H1 (cell line): Measurements from ENCODE around the gene SV2B. TPM values are rescaled to one million over a fixed set of nuclear protein-coding genes. Genes with fewer than 3 reads are reported as not detected.

Experiments
- CTCF ChIA-PET: fragments of 300-600 bp; sonication (Branson Sonifier 250); formaldehyde crosslinking; loops from one replicate; lab custom pipeline; 2021; ENCODE audit not compliant: partially characterized antibody; lab: Charles Lee
- POLR2A ChIA-PET: fragments of 300-600 bp; sonication (Branson Sonifier 250); formaldehyde crosslinking; loops from one replicate; lab custom pipeline; 2021; ENCODE audit warnings: inconsistent platforms; ENCODE audit not compliant: partially characterized antibody; lab: Charles Lee
- DNase-seq, 2 experiments: peaks; one replicate each; pipeline versions ENCODE4 v3.0.0 to v3.0.0-alpha.2; 2010 to 2022; ENCODE audit warnings: low spot score in 2 of 2, low read depth in 1 of 2, mixed read lengths in 1 of 2
- FAIRE-seq: peaks from 2 replicates; lab custom pipeline; 2011; peaks lifted over from hg19 to GRCh38; lab: Jason Lieb, UNC
- H2AFZ ChIP-seq: 2 replicates; pipeline ENCODE4 v1.8.1; 2012; ENCODE audit warnings: low read length, inconsistent platforms
- H2AK5ac ChIP-seq: 2 replicates; pipeline ENCODE4 v1.6.1; 2013; ENCODE audit warnings: low read depth, low read length
- H2BK120ac ChIP-seq: replicated peaks from 2 replicates; pipeline ENCODE3; 2013; ENCODE audit warnings: low read depth, low read length, inconsistent platforms
- H2BK12ac ChIP-seq: 2 replicates; pipeline ENCODE4 v1.6.1; 2013; ENCODE audit warnings: low read depth, low read length
- H2BK15ac ChIP-seq: 2 replicates; pipeline ENCODE4 v1.6.1; 2013; ENCODE audit warnings: low read length
- H2BK20ac ChIP-seq: 2 replicates; pipeline ENCODE4 v1.6.1; 2013; ENCODE audit warnings: low read length
- H2BK5ac ChIP-seq: 2 replicates; pipeline ENCODE4 v1.6.1; 2013; ENCODE audit warnings: low read depth, low read length
- H3K14ac ChIP-seq: 2 replicates; pipeline ENCODE4 v1.6.1; 2013; ENCODE audit warnings: inconsistent platforms; ENCODE audit not compliant: insufficient read length
- H3K18ac ChIP-seq: 2 replicates; pipeline ENCODE4 v1.6.1; 2013; ENCODE audit warnings: low read length; ENCODE audit errors: extremely low read depth
- H3K23ac ChIP-seq: 2 replicates; pipeline ENCODE4 v1.6.1; 2013; ENCODE audit warnings: inconsistent platforms; ENCODE audit not compliant: insufficient read length
- H3K23me2 ChIP-seq: 2 replicates; pipeline ENCODE4 v1.6.1; 2013; ENCODE audit warnings: low read depth, low read length
- H3K27ac ChIP-seq: 2 replicates; pipeline ENCODE4 v1.6.1; 2011; ENCODE audit warnings: low read depth, low read length, inconsistent platforms
- H3K27me3 ChIP-seq, 4 experiments: replicated peaks in 1 of 4; 1 replicate in 1 of 4; 2 replicates in 3 of 4; pipeline versions ENCODE4 v1.6.1 to v1.8.1; 2011 to 2013; ENCODE audit warnings: low read length in 3 of 4, mild to moderate bottlenecking in 3 of 4, inconsistent platforms in 2 of 4, mixed read lengths in 2 of 4, moderate library complexity in 1 of 4; ENCODE audit not compliant: control insufficient read depth in 3 of 4, insufficient read depth in 3 of 4; ENCODE audit errors: extremely low read depth in 1 of 4
- H3K36me3 ChIP-seq, 4 experiments: 2 replicates each; pipeline versions ENCODE4 v1.6.1 to v1.8.1; 2011 to 2013; ENCODE audit warnings: mild to moderate bottlenecking in 4 of 4, low read length in 3 of 4, moderate library complexity in 2 of 4, control low read depth in 1 of 4, inconsistent platforms in 1 of 4; ENCODE audit not compliant: insufficient read depth in 4 of 4, control insufficient read depth in 2 of 4
- H3K4ac ChIP-seq: replicated peaks from 2 replicates; pipeline ENCODE3; 2013; ENCODE audit warnings: low read length, low read depth, mixed read lengths, inconsistent platforms; ENCODE audit not compliant: insufficient read length
- H3K4me1 ChIP-seq, 4 experiments: replicated peaks in 1 of 4; 1 replicate in 1 of 4; 2 replicates in 3 of 4; pipeline versions ENCODE4 v1.6.1 to v1.8.1; 2011 to 2013; ENCODE audit warnings: low read length in 3 of 4, inconsistent platforms in 2 of 4, mixed read lengths in 1 of 4; ENCODE audit not compliant: insufficient read depth in 4 of 4, control insufficient read depth in 3 of 4
- H3K4me2 ChIP-seq, 2 experiments: 2 replicates each; pipeline versions ENCODE4 v1.6.1 to v1.8.1; 2011 to 2013; ENCODE audit warnings: low read depth in 2 of 2, low read length in 2 of 2, control low read depth in 1 of 2, inconsistent platforms in 1 of 2, mild to moderate bottlenecking in 1 of 2; ENCODE audit not compliant: insufficient read depth in 1 of 2
- H3K4me3 ChIP-seq, 4 experiments: fragments of 200-600, 300-600 bp in 1 of 4; sonication (generic), shearing (Covaris generic), sonication (Bioruptor Twin) in 1 of 4; 2 replicates each; pipeline versions ENCODE4 v1.5.1 to v1.8.1; 2011 to 2016; ENCODE audit warnings: low read length in 4 of 4, low read depth in 3 of 4, control low read depth in 2 of 4, inconsistent platforms in 2 of 4, mild to moderate bottlenecking in 2 of 4, mixed read lengths in 1 of 4, moderate library complexity in 1 of 4; ENCODE audit not compliant: insufficient read depth in 2 of 4; ENCODE audit errors: extremely low read depth in 1 of 4
- H3K56ac ChIP-seq: replicated peaks from 2 replicates; pipeline ENCODE3; 2013; ENCODE audit warnings: low read depth, mild to moderate bottlenecking, mixed read lengths, low read length, inconsistent platforms; ENCODE audit not compliant: insufficient read length
- H3K79me1 ChIP-seq: 2 replicates; pipeline ENCODE4 v1.6.1; 2013; ENCODE audit warnings: low read depth, low read length, control low read depth
- H3K79me2 ChIP-seq, 2 experiments: 2 replicates each; pipeline versions ENCODE4 v1.6.1 to v1.8.1; 2012 to 2013; ENCODE audit warnings: low read length in 2 of 2, mild to moderate bottlenecking in 2 of 2, inconsistent platforms in 1 of 2; ENCODE audit not compliant: insufficient read depth in 2 of 2, control insufficient read depth in 1 of 2
- H3K9ac ChIP-seq, 4 experiments: replicated peaks in 1 of 4; 1 replicate in 1 of 4; 2 replicates in 3 of 4; pipeline versions ENCODE4 v1.6.1 to v1.8.1; 2011 to 2013; ENCODE audit warnings: low read depth in 3 of 4, low read length in 3 of 4, control low read depth in 2 of 4, mild to moderate bottlenecking in 2 of 4, moderate library complexity in 2 of 4, inconsistent platforms in 1 of 4; ENCODE audit errors: extremely low read depth in 1 of 4
- H3K9me3 ChIP-seq, 2 experiments: 2 replicates each; pipeline versions ENCODE4 v1.6.1 to v1.8.1; 2012 to 2013; ENCODE audit warnings: mild to moderate bottlenecking in 2 of 2, moderate library complexity in 2 of 2, control low read depth in 1 of 2, inconsistent platforms in 1 of 2, low read depth in 1 of 2, low read length in 1 of 2, mixed read lengths in 1 of 2; ENCODE audit not compliant: insufficient read depth in 2 of 2
- H4K20me1 ChIP-seq, 2 experiments: replicated peaks in 1 of 2; 2 replicates each; pipeline versions ENCODE3 to v1.8.1; 2011 to 2013; ENCODE audit warnings: inconsistent platforms in 2 of 2, low read length in 2 of 2, mild to moderate bottlenecking in 1 of 2; ENCODE audit not compliant: insufficient read depth in 2 of 2, control insufficient read depth in 1 of 2
- H4K5ac ChIP-seq: 2 replicates; pipeline ENCODE4 v1.6.1; 2013; ENCODE audit warnings: low read length, low read depth, mixed read lengths, inconsistent platforms; ENCODE audit not compliant: insufficient read length
- H4K8ac ChIP-seq: 2 replicates; pipeline ENCODE4 v1.8.0; 2013; ENCODE audit warnings: mild to moderate bottlenecking, moderate library complexity, low read length, inconsistent platforms; ENCODE audit not compliant: insufficient read depth; ENCODE audit errors: extremely low read depth
- H4K91ac ChIP-seq: replicated peaks from 2 replicates; pipeline ENCODE3; 2013; ENCODE audit warnings: low read length, mixed read lengths, inconsistent platforms; ENCODE audit not compliant: insufficient read length
- ATF3 ChIP-seq: IDR thresholded peaks from 2 replicates; pipeline ENCODE4 v1.6.1; 2011; ENCODE audit warnings: low read depth, mild to moderate bottlenecking, low read length; ENCODE audit not compliant: insufficient read depth
- HDAC2 ChIP-seq, 2 experiments: fragments of 300-600 bp in 1 of 2; sonication (generic) in 1 of 2; IDR thresholded peaks; 2 replicates each; pipeline ENCODE4 v1.6.1; 2011 to 2012; ENCODE audit warnings: low read depth in 2 of 2, low read length in 2 of 2, mild to moderate bottlenecking in 2 of 2, moderate library complexity in 2 of 2, borderline replicate concordance in 1 of 2, inconsistent platforms in 1 of 2
- POU5F1 ChIP-seq: IDR thresholded peaks from 2 replicates; pipeline ENCODE4 v1.6.1; 2011; ENCODE audit warnings: low read depth, mild to moderate bottlenecking, low read length, moderate library complexity
- RAD21 ChIP-seq, 2 experiments: IDR thresholded peaks in 1 of 2; conservative IDR thresholded peaks in 1 of 2; 2 replicates each; pipeline ENCODE4 v1.6.1; 2011; ENCODE audit warnings: low read depth in 2 of 2, low read length in 2 of 2, improper control_type of control experiment in 1 of 2, inconsistent platforms in 1 of 2, mild to moderate bottlenecking in 1 of 2, moderate library complexity in 1 of 2
- RBBP5 ChIP-seq: IDR thresholded peaks from 2 replicates; pipeline ENCODE4 v1.7.1; 2012; ENCODE audit warnings: low read depth, mild to moderate bottlenecking, inconsistent platforms, low read length, moderate library complexity, borderline replicate concordance
- RFX5 ChIP-seq: IDR thresholded peaks from 2 replicates; pipeline ENCODE4 v1.6.1; 2011; ENCODE audit warnings: low read depth, low read length, improper control_type of control experiment, borderline replicate concordance
- RNF2 ChIP-seq: fragments of 200-900, 300-1000 bp; sonication (generic); IDR thresholded peaks from 2 replicates; pipeline ENCODE4 v1.7.1; 2016; ENCODE audit warnings: borderline replicate concordance, low read depth, mild to moderate bottlenecking, antibody characterized with exemption, low read length; ENCODE audit not compliant: poor library complexity, severe bottlenecking; ENCODE audit errors: missing control alignments
- SRF ChIP-seq: IDR thresholded peaks from 2 replicates; pipeline ENCODE4 v1.6.1; 2011; ENCODE audit warnings: mild to moderate bottlenecking, low read depth, low read length, moderate library complexity
- TAF1 ChIP-seq: IDR thresholded peaks from 2 replicates; pipeline ENCODE4 v1.6.1; 2011; ENCODE audit warnings: mild to moderate bottlenecking, low read depth, low read length
- TEAD4 ChIP-seq: IDR thresholded peaks from 2 replicates; pipeline ENCODE4 v1.6.1; 2012; ENCODE audit warnings: low read depth, low read length, inconsistent platforms, mixed read lengths
- YY1 ChIP-seq: IDR thresholded peaks from 2 replicates; pipeline ENCODE4 v1.6.1; 2011; ENCODE audit warnings: low read depth, mild to moderate bottlenecking, low read length
- WGBS, 2 experiments: shearing (Covaris generic) in 1 of 2; methylation state at CpG; one replicate each; pipeline versions ENCODE4 v1.1.6 to v1.1.7; 2013 to 2015; ENCODE audit warnings: low lambda C conversion rate in 2 of 2, mixed read lengths in 2 of 2, inconsistent platforms in 1 of 2, low coverage in 1 of 2, missing lambda C conversion rate in 1 of 2; ENCODE audit not compliant: insufficient replicate concordance in 2 of 2, insufficient coverage in 1 of 2, insufficient read length in 1 of 2; ENCODE audit errors: extremely low coverage in 1 of 2, missing lambda C conversion rate in 1 of 2; 5-methylcytosine and 5-hydroxymethylcytosine counted together
- polyA plus RNA-seq, 7 experiments: library from polyadenylated mRNA; depleted of rRNA in 3 of 7; stranded (reverse) in 5 of 7; unstranded in 2 of 7; fragments of >200 nt in 5 of 7; fragments of 200-250 nt in 2 of 7; gene quantifications; 1 replicate in 5 of 7; 2 replicates in 1 of 7; 4 replicates in 1 of 7; pipeline versions ENCODE4 v1.2.1 to v1.2.3, GENCODE V29; 2011 to 2013; ENCODE audit warnings: missing spikeins in 2 of 7, mixed read lengths in 2 of 7
- total RNA-seq: library from RNA; stranded (reverse); fragmentation: NEBNext Ultra II Directional; extraction: Animal tissue kit (Norgen Biotek cat#: 25700); gene quantifications from 2 replicates; pipeline ENCODE4 v1.2.1, GENCODE V29; 2021

SV2B gene
- total and polyA plus RNA-seq, 2 of the 8 experiments (the other 6 are each of a cell fraction or from before 2014, with no cell fraction given) = 0.09 to 0.20 TPM

GRCh38 chr15:91127236-91127955 is 27.3 kb downstream of the SV2B start:
- Histone ChIP-seq H3K4me1 (peaks cover 0 to 7% (median 3%) of the 10 kb centered on the region in 4 experiments; a peak in 5 of 7 replicates), H2BK20ac (no peak overlapping the region), H3K18ac (no peak overlapping the region), H3K23me2 (no peaks in the 10 kb centered on the region), H3K56ac (no peak overlapping the region), H3K9ac (no peak overlapping the region), H3K23ac (no peak overlapping the region), H3K4me2 (no peak overlapping the region), H4K20me1 (no peaks in the 10 kb centered on the region), H4K8ac (no peak overlapping the region), H2BK120ac (no peak overlapping the region), H3K9me3 (no peaks in the 10 kb centered on the region), H3K4ac (no peak overlapping the region), H3K27me3 (no peaks in the 10 kb centered on the region), H3K4me3 (no peak overlapping the region), H3K27ac (no peak overlapping the region), H4K91ac (no peak overlapping the region), H2BK5ac (no peak overlapping the region; the same call in 1 of the 2 replicates), H3K79me2 (no peaks in the 10 kb centered on the region), H4K5ac (no peak overlapping the region), H3K36me3 (no peaks in the 10 kb centered on the region), H3K79me1 (no peaks in the 10 kb centered on the region), H2AK5ac (no peak overlapping the region), H3K14ac (no peak overlapping the region), H2AFZ (no peak overlapping the region), H2BK12ac (no peak overlapping the region), H2BK15ac (no peak overlapping the region)
- CTCF ChIA-PET = interaction anchor here (0.6 to 1.7 kb wide), 14 partner anchors 8 to 578 kb away, joined by 3 to 7 read pairs (median 3); no protein-coding TSS in a partner anchor
- POLR2A ChIA-PET = interaction anchor here (0.8 to 1.8 kb wide), 4 partner anchors 9 to 97 kb away, joined by 3 to 4 read pairs (median 4); partner anchors contain the start of gene SV2B
- DNase-seq (no peak), FAIRE-seq (no peak)
- WGBS, 2 experiments = 62% methylated on average over 7 of the region's 7 CpGs; no CpG with 5 or more reads in 1 of the 2 experiments
- TF ChIP-seq RBBP5 (no peak), TEAD4 (no peak), ATF3 (no peak), TAF1 (no peak), RFX5 (no peak), HDAC2 (IDR thresholded peaks at IDR 0.05; ENCODE audit: borderline replicate concordance in 1 of 2, low read depth in 2 of 2, low read length in 2 of 2) (no peak), POU5F1 (no peak), RAD21 (IDR thresholded peaks at IDR 0.05 in 1 of 2, conservative IDR thresholded peaks at IDR 0.05 in 1 of 2; ENCODE audit: low read depth in 2 of 2, low read length in 2 of 2) (no peak), SRF (no peak), YY1 (no peak), RNF2 (no peak)
